K562 (cell line): ENCODE measurements around the gene EPHA4.

Experiments
- CREM ChIP-seq: IDR thresholded peaks from 2 replicates; pipeline ENCODE4 v1.6.1; 2014; ENCODE audit warnings: antibody characterized with exemption, low read depth
- CTCF ChIP-seq, 3 experiments: IDR thresholded peaks in 2 of 3; conservative IDR thresholded peaks in 1 of 3; 2 replicates each; pipeline ENCODE4 v1.5.1; 2011 to 2012; ENCODE audit warnings: low read length in 3 of 3, mild to moderate bottlenecking in 3 of 3, control low read depth in 2 of 3, improper control_type of control experiment in 1 of 3, inconsistent platforms in 1 of 3, low read depth in 1 of 3, mixed read lengths in 1 of 3, moderate library complexity in 1 of 3; ENCODE audit not compliant: insufficient read depth in 2 of 3
- ETV5 ChIP-seq: sonication (generic); formaldehyde crosslinking; IDR thresholded peaks from 2 replicates; pipeline ENCODE4 v1.4.0; 2020; ENCODE audit warnings: low read depth, mild to moderate bottlenecking, missing genetic modification reagents
- GABPA ChIP-seq: fragments of 200-800 bp; sonication (Bioruptor generic); conservative IDR thresholded peaks from 2 replicates; pipeline ENCODE4 v1.6.1; 2016; ENCODE audit warnings: low read depth, missing genetic modification characterization, missing compliant biosample characterization
- HMG20A ChIP-seq: fragments of 450-650 bp; formaldehyde crosslinking; conservative IDR thresholded peaks from 2 replicates; pipeline ENCODE4 v1.4.0; 2020; ENCODE audit warnings: mild to moderate bottlenecking, mixed read lengths
- HNRNPL ChIP-seq: fragments of 200-400 bp; formaldehyde crosslinking; IDR thresholded peaks from 2 replicates; pipeline ENCODE4 v1.6.1; 2017; ENCODE audit warnings: low read depth, mild to moderate bottlenecking, low read length
- NR1H2 ChIP-seq: sonication (generic); formaldehyde crosslinking; IDR thresholded peaks from 2 replicates; pipeline ENCODE4 v1.4.0; 2020; ENCODE audit warnings: mild to moderate bottlenecking, missing genetic modification reagents
- PHF8 ChIP-seq: fragments of 200-600 bp; sonication (generic); IDR thresholded peaks from 2 replicates; pipeline ENCODE4 v1.6.1; 2012; ENCODE audit warnings: mixed run types, mild to moderate bottlenecking, inconsistent platforms, low read length, moderate library complexity, borderline replicate concordance
- TEAD1 ChIP-seq, 2 experiments: fragments of 450-650 bp in 1 of 2; sonication (generic) in 1 of 2; formaldehyde crosslinking; IDR thresholded peaks; 2 replicates each; pipeline versions ENCODE4 v1.4.0 to v1.8.0; 2020 to 2022; ENCODE audit warnings: mild to moderate bottlenecking in 2 of 2, missing genetic modification reagents in 1 of 2
- TOE1 ChIP-seq, 2 experiments: fragments of 450-650 bp in 1 of 2; sonication (generic) in 1 of 2; formaldehyde crosslinking in 1 of 2; IDR thresholded peaks; 2 replicates each; pipeline versions ENCODE4 v1.7.1 to v1.8.0; 2016 to 2022; ENCODE audit warnings: borderline replicate concordance in 2 of 2, mild to moderate bottlenecking in 2 of 2, antibody characterized with exemption in 1 of 2, inconsistent platforms in 1 of 2, low read depth in 1 of 2, missing genetic modification reagents in 1 of 2, moderate library complexity in 1 of 2
- ZBTB33 ChIP-seq: sonication (generic); formaldehyde crosslinking; IDR thresholded peaks from 2 replicates; pipeline ENCODE4 v1.8.1; 2023; ENCODE audit warnings: mild to moderate bottlenecking, missing genetic modification reagents
- ZNF121 ChIP-seq: sonication (generic); formaldehyde crosslinking; conservative IDR thresholded peaks from 2 replicates; pipeline ENCODE4 v1.8.0; 2022; ENCODE audit warnings: missing genetic modification reagents
- ZNF134 ChIP-seq: fragments of 250-450 bp; sonication (Bioruptor Pico); conservative IDR thresholded peaks from 2 replicates; pipeline ENCODE4 v1.4.0; 2020
- ZNF699 ChIP-seq: fragments of 250-450 bp; sonication (Bioruptor Pico); IDR thresholded peaks from 2 replicates; pipeline ENCODE4 v1.8.0; 2021; ENCODE audit warnings: mild to moderate bottlenecking, moderate library complexity; ENCODE audit not compliant: insufficient replicate concordance

- TF ChIP-seq NR1H2 (no peak), CTCF (IDR thresholded peaks at IDR 0.05 in 2 of 3, conservative IDR thresholded peaks at IDR 0.05 in 1 of 3; ENCODE audit: insufficient read depth in 2 of 3, low read depth in 1 of 3, low read length in 3 of 3) (no peak), ZNF699 (CRISPR knock-in tag) (no peak), HNRNPL (no peak), ZBTB33 (CRISPR knock-in tag) (no peak), TEAD1 (CRISPR knock-in tag; IDR thresholded peaks at IDR 0.05) (no peak), PHF8 (no peak), ZNF134 (CRISPR knock-in tag) (no peak), HMG20A (CRISPR knock-in tag) (no peak), CREM (no peak), TOE1 (IDR thresholded peaks at IDR 0.05; ENCODE audit: borderline replicate concordance) (no peak), TOE1 (CRISPR knock-in tag; IDR thresholded peaks at IDR 0.05; ENCODE audit: borderline replicate concordance, low read depth) (no peak), ETV5 (CRISPR knock-in tag) (no peak), GABPA (tag) (no peak), ZNF121 (CRISPR knock-in tag) (no peak)
These were observed 116.9 kb downstream of the EPHA4 start for GRCh38 chr2:221455214-221455613.
